ENCODE measurements around the gene P4HA3.
A peak's percentile ranks its signal among the peaks of the same experiment; 100 is the strongest.

Gene P4HA3

GRCh38 chr11:74257959-74258553 is 53.4 kb downstream of the P4HA3 start:
- no peak for DNase-seq

GRCh38 chr11:74256378-74257133 is 54.9 kb downstream of the P4HA3 start:
- no peak for DNase-seq

GRCh38 chr11:74255741-74256375 is 55.6 kb downstream of the P4HA3 start:
- peak; percentile 38 for DNase-seq

- no peak for DNase-seq
These were observed 58.1 kb downstream of the P4HA3 start for GRCh38 chr11:74253361-74253760.

- no peak for DNase-seq
These were observed 61.9 kb downstream of the P4HA3 start for GRCh38 chr11:74249496-74249895.

- no peak for DNase-seq
These were observed 63.0 kb downstream of the P4HA3 start for GRCh38 chr11:74248469-74248868.

GRCh38 chr11:74238243-74238642 is 73.2 kb downstream of the P4HA3 start:
- DNase-seq: no peak

GRCh38 chr11:74237541-74237940 is 73.9 kb downstream of the P4HA3 start:
- DNase-seq: no peak

GRCh38 chr11:74235121-74235520 is 76.3 kb downstream of the P4HA3 start:
- no peak for DNase-seq

GRCh38 chr11:74233683-74234082 is 77.8 kb downstream of the P4HA3 start:
- no peak for DNase-seq

- DNase-seq: no peak
These were observed 79.0 kb downstream of the P4HA3 start for GRCh38 chr11:74232311-74232950.

GRCh38 chr11:74226907-74227306 is 84.5 kb downstream of the P4HA3 start:
- no peak for DNase-seq

GRCh38 chr11:74225565-74225964 is 85.9 kb downstream of the P4HA3 start:
- DNase-seq: no peak

- DNase-seq: no peak
These were observed 89.6 kb downstream of the P4HA3 start for GRCh38 chr11:74221816-74222215.

GRCh38 chr11:74220376-74220775 is 91.1 kb downstream of the P4HA3 start:
- no peak for DNase-seq
